Measurements from ENCODE around the gene BLVRA.

The BLVRA gene

DNA sequence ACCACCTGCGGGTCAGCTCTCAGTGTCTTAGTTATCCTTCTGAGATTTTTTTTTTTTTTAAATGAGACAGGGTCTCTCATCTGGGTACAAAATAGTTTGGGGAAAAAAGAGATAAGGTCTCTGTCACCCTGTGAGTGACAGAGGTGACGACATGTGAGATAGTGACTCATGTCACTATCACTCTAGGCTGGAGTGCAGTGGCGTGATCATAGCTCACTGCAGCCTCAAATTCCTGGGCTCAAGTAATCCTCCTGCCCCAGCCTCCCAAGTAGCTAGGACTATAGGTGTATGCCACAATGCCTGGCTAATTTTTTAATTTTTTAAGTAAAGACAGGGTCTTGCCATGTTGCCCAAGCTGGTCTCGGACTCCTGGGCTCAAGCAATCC lies 10.4 kb downstream of the BLVRA start:
- no peak for ATAC-seq
- TF ChIP-seq, protein P1, sequence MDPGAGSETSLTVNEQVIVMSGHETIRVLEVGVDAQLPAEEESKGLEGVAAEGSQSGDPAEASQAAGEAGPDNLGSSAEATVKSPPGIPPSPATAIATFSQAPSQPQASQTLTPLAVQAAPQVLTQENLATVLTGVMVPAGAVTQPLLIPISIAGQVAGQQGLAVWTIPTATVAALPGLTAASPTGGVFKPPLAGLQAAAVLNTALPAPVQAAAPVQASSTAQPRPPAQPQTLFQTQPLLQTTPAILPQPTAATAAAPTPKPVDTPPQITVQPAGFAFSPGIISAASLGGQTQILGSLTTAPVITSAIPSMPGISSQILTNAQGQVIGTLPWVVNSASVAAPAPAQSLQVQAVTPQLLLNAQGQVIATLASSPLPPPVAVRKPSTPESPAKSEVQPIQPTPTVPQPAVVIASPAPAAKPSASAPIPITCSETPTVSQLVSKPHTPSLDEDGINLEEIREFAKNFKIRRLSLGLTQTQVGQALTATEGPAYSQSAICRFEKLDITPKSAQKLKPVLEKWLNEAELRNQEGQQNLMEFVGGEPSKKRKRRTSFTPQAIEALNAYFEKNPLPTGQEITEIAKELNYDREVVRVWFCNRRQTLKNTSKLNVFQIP (CRISPR knock-in tag; IDR thresholded peaks at IDR 0.05; ENCODE audit: borderline replicate concordance, low read depth) = no peak
- TF ChIP-seq GLIS3 (CRISPR knock-in tag; IDR thresholded peaks at IDR 0.05) (no peak), OSR1 (CRISPR knock-in tag; IDR thresholded peaks at IDR 0.05) (no peak), SNAI2 (CRISPR knock-in tag; IDR thresholded peaks at IDR 0.05) (no peak), ARNTL (CRISPR knock-in tag; IDR thresholded peaks at IDR 0.05; ENCODE audit: borderline replicate concordance, low read depth) (no peak), ZFP30 (CRISPR knock-in tag; IDR thresholded peaks at IDR 0.05) (no peak), PPARA (CRISPR knock-in tag; IDR thresholded peaks at IDR 0.05; ENCODE audit: borderline replicate concordance) (no peak), RARB (CRISPR knock-in tag; IDR thresholded peaks at IDR 0.05) (no peak), ZC3H10 (CRISPR knock-in tag; IDR thresholded peaks at IDR 0.05) (no peak), TCF4 (CRISPR knock-in tag; IDR thresholded peaks at IDR 0.05; ENCODE audit: borderline replicate concordance) (no peak), ZNF565 (CRISPR knock-in tag; conservative IDR thresholded peaks at IDR 0.05; ENCODE audit: low read depth) (no peak), ZNF70 (CRISPR knock-in tag; IDR thresholded peaks at IDR 0.05) (no peak)
- TF ChIP-seq, protein P2, sequence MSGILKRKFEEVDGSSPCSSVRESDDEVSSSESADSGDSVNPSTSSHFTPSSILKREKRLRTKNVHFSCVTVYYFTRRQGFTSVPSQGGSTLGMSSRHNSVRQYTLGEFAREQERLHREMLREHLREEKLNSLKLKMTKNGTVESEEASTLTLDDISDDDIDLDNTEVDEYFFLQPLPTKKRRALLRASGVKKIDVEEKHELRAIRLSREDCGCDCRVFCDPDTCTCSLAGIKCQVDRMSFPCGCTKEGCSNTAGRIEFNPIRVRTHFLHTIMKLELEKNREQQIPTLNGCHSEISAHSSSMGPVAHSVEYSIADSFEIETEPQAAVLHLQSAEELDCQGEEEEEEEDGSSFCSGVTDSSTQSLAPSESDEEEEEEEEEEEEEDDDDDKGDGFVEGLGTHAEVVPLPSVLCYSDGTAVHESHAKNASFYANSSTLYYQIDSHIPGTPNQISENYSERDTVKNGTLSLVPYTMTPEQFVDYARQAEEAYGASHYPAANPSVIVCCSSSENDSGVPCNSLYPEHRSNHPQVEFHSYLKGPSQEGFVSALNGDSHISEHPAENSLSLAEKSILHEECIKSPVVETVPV (CRISPR knock-in tag; IDR thresholded peaks at IDR 0.05) = no peak

DNA sequence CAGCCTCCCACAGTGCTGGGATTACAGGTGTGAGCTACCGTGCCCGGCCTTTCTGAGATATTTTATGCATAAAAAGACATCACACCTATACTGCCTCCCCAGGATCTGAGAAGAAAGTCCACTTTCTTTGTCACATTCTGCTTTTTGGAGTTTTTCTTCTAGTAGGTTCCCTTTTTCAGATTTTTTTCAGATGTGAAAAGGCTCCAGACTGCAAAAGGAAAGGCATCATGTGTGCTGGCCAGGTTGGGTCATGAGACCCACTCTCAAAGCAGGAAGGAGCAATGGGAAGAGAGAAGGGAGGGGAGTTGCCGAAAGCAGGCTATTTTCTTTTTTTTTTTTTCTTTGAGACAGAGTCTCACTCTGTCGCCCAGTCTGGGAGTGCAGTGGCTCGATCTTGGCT lies 10.8 kb downstream of the BLVRA start:
- ATAC-seq = no peak
- no peak for TF ChIP-seq ZNF8 (CRISPR knock-in tag; IDR thresholded peaks at IDR 0.05)
- TF ChIP-seq, protein P3, sequence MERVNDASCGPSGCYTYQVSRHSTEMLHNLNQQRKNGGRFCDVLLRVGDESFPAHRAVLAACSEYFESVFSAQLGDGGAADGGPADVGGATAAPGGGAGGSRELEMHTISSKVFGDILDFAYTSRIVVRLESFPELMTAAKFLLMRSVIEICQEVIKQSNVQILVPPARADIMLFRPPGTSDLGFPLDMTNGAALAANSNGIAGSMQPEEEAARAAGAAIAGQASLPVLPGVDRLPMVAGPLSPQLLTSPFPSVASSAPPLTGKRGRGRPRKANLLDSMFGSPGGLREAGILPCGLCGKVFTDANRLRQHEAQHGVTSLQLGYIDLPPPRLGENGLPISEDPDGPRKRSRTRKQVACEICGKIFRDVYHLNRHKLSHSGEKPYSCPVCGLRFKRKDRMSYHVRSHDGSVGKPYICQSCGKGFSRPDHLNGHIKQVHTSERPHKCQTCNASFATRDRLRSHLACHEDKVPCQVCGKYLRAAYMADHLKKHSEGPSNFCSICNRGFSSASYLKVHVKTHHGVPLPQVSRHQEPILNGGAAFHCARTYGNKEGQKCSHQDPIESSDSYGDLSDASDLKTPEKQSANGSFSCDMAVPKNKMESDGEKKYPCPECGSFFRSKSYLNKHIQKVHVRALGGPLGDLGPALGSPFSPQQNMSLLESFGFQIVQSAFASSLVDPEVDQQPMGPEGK (CRISPR knock-in tag; IDR thresholded peaks at IDR 0.05; ENCODE audit: borderline replicate concordance) = no peak
- no peak for TF ChIP-seq ZFP3 (CRISPR knock-in tag; IDR thresholded peaks at IDR 0.05)
- TF ChIP-seq ARNTL (CRISPR knock-in tag; IDR thresholded peaks at IDR 0.05; ENCODE audit: borderline replicate concordance, low read depth) = no peak
- no peak for TF ChIP-seq ZNF70 (CRISPR knock-in tag; IDR thresholded peaks at IDR 0.05)
- TF ChIP-seq ISL1 (CRISPR knock-in tag; IDR thresholded peaks at IDR 0.05) = no peak
- TF ChIP-seq TCF4 (CRISPR knock-in tag; IDR thresholded peaks at IDR 0.05; ENCODE audit: borderline replicate concordance) = no peak

DNA sequence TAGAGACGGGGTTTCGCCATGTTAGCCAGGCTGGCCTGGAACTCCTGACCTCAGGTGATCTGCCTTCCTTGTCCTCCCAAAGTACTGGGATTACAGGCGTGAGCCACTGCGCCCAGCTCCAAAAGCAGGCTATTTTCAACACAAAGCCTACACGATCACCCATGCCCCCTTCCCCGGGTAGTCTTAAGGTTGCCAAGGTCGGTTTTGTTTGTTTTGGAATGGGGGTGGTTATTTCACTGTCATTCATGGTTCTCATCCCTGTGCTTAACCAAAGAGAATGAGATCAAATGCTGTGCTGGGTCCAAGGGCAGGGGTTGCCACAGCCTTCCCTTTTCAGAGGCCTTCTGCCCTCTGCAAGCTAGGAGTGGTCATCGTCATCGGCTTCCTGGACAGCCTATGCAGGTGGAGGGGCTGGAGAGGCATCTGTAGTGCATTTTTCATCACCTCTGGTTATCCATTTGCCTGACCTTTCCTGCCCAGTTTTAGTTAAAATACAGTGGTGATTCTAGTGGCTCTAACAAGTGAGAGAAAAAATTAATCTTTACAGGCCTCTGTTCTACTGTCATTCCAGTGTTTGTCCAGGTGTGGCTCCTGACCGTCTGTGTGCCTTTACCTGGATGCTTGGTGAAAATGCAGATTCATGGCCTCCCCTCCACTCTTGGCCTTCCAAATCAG lies 11.4 kb downstream of the BLVRA start:
- ATAC-seq = no peak
- TF ChIP-seq ISL1 (CRISPR knock-in tag; IDR thresholded peaks at IDR 0.05) (no peak), ZC3H10 (CRISPR knock-in tag; IDR thresholded peaks at IDR 0.05) (no peak), ARNTL (CRISPR knock-in tag; IDR thresholded peaks at IDR 0.05; ENCODE audit: borderline replicate concordance, low read depth) (no peak), ZNF70 (CRISPR knock-in tag; IDR thresholded peaks at IDR 0.05) (no peak), BACH2 (CRISPR knock-in tag; IDR thresholded peaks at IDR 0.05; ENCODE audit: borderline replicate concordance) (no peak), OSR1 (CRISPR knock-in tag; IDR thresholded peaks at IDR 0.05) (no peak), GLIS3 (CRISPR knock-in tag; IDR thresholded peaks at IDR 0.05) (no peak), ESRRG (CRISPR knock-in tag; IDR thresholded peaks at IDR 0.05) (no peak), PPARA (CRISPR knock-in tag; IDR thresholded peaks at IDR 0.05; ENCODE audit: borderline replicate concordance) (no peak), ZNF8 (CRISPR knock-in tag; IDR thresholded peaks at IDR 0.05) (no peak), CSDC2 (CRISPR knock-in tag; IDR thresholded peaks at IDR 0.05) (no peak), ZFP3 (CRISPR knock-in tag; IDR thresholded peaks at IDR 0.05) (no peak), TOX (CRISPR knock-in tag; IDR thresholded peaks at IDR 0.05; ENCODE audit: borderline replicate concordance) (no peak), ZFP30 (CRISPR knock-in tag; IDR thresholded peaks at IDR 0.05) (no peak), RARB (CRISPR knock-in tag; IDR thresholded peaks at IDR 0.05) (no peak)
- TF ChIP-seq, protein P3 (CRISPR knock-in tag; IDR thresholded peaks at IDR 0.05; ENCODE audit: borderline replicate concordance) = no peak
- TF ChIP-seq, protein P2 (CRISPR knock-in tag; IDR thresholded peaks at IDR 0.05) = no peak
- TF ChIP-seq, protein P4, sequence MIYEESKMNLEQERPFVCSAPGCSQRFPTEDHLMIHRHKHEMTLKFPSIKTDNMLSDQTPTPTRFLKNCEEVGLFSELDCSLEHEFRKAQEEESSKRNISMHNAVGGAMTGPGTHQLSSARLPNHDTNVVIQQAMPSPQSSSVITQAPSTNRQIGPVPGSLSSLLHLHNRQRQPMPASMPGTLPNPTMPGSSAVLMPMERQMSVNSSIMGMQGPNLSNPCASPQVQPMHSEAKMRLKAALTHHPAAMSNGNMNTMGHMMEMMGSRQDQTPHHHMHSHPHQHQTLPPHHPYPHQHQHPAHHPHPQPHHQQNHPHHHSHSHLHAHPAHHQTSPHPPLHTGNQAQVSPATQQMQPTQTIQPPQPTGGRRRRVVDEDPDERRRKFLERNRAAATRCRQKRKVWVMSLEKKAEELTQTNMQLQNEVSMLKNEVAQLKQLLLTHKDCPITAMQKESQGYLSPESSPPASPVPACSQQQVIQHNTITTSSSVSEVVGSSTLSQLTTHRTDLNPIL (CRISPR knock-in tag; IDR thresholded peaks at IDR 0.05; ENCODE audit: low read depth) = no peak

Data from SK-N-SH treated with all-trans-retinoic acid at 6 μM for 48 hours (cell line).